Neuronal stem cell (in vitro differentiated cells): ENCODE data around the gene ST6GALNAC6.

Source experiments
- DNase-seq: peaks from one replicate; pipeline ENCODE4 v3.0.0-alpha.2; 2013; ENCODE audit warnings: low spot score
- H2AFZ ChIP-seq: one replicate; pipeline ENCODE4 v1.6.1; 2013; ENCODE audit warnings: mild to moderate bottlenecking, low read length, inconsistent platforms
- H2AK5ac ChIP-seq: 2 replicates; pipeline ENCODE4 v1.6.1; 2013; ENCODE audit warnings: low read depth, mild to moderate bottlenecking, inconsistent platforms, low read length, moderate library complexity, mixed read lengths
- H2BK120ac ChIP-seq: 2 replicates; pipeline ENCODE4 v1.6.1; 2013; ENCODE audit warnings: low read depth, mild to moderate bottlenecking, inconsistent platforms, low read length, moderate library complexity, mixed read lengths
- H2BK12ac ChIP-seq: one replicate; pipeline ENCODE4 v1.6.1; 2013; ENCODE audit warnings: low read length, inconsistent platforms
- H2BK15ac ChIP-seq: 2 replicates; pipeline ENCODE4 v1.6.1; 2013; ENCODE audit warnings: mild to moderate bottlenecking, low read length, inconsistent platforms, mixed read lengths
- H2BK5ac ChIP-seq: one replicate; pipeline ENCODE4 v1.6.1; 2013; ENCODE audit warnings: inconsistent platforms, mild to moderate bottlenecking, low read length, moderate library complexity
- H3K14ac ChIP-seq: one replicate; pipeline ENCODE4 v1.6.1; 2013; ENCODE audit warnings: low read length, inconsistent platforms
- H3K18ac ChIP-seq: 2 replicates; pipeline ENCODE4 v1.6.1; 2013; ENCODE audit warnings: low read length, inconsistent platforms
- H3K23ac ChIP-seq: 2 replicates; pipeline ENCODE4 v1.6.1; 2013; ENCODE audit warnings: low read depth, mild to moderate bottlenecking, mixed read lengths, low read length, inconsistent platforms; ENCODE audit not compliant: poor library complexity
- H3K27ac ChIP-seq: replicated peaks from 3 replicates; pipeline ENCODE4 v1.5.1; 2013; ENCODE audit warnings: low read length, inconsistent platforms
- H3K27me3 ChIP-seq, 3 experiments: 2 replicates each; pipeline ENCODE4 v1.6.1; 2013; ENCODE audit warnings: low read length in 3 of 3, mild to moderate bottlenecking in 2 of 3, inconsistent platforms in 1 of 3, low read depth in 1 of 3, mixed read lengths in 1 of 3, moderate library complexity in 1 of 3; ENCODE audit not compliant: control insufficient read depth in 3 of 3, insufficient read depth in 3 of 3
- H3K36me3 ChIP-seq, 2 donors: replicated peaks in 1 of 2; 2 replicates each; pipeline ENCODE4 v1.6.1; 2013; ENCODE audit warnings: low read length in 2 of 2; ENCODE audit not compliant: control insufficient read depth in 2 of 2, insufficient read depth in 2 of 2
- H3K4ac ChIP-seq: 2 replicates; pipeline ENCODE4 v1.6.1; 2013; ENCODE audit warnings: inconsistent platforms, mild to moderate bottlenecking, low read length, moderate library complexity
- H3K4me1 ChIP-seq, 2 donors: 1 replicate in 1 of 2; 2 replicates in 1 of 2; pipeline ENCODE4 v1.6.1; 2013; ENCODE audit warnings: low read length in 2 of 2, low read depth in 1 of 2; ENCODE audit not compliant: control insufficient read depth in 2 of 2, insufficient read depth in 1 of 2
- H3K4me2 ChIP-seq: one replicate; pipeline ENCODE4 v1.6.1; 2013; ENCODE audit warnings: mild to moderate bottlenecking, low read length, inconsistent platforms; ENCODE audit not compliant: insufficient read depth, poor library complexity, severe bottlenecking
- H3K4me3 ChIP-seq, 2 donors: 2 replicates each; pipeline ENCODE4 v1.5.1; 2013; ENCODE audit warnings: low read length in 2 of 2, mild to moderate bottlenecking in 2 of 2, inconsistent platforms in 1 of 2, moderate library complexity in 1 of 2
- H3K79me1 ChIP-seq: one replicate; pipeline ENCODE4 v1.6.1; 2013; ENCODE audit warnings: low read depth, mild to moderate bottlenecking, inconsistent platforms, low read length, moderate library complexity
- H3K9ac ChIP-seq: one replicate; pipeline ENCODE4 v1.6.1; 2013; ENCODE audit warnings: mild to moderate bottlenecking, low read depth, low read length, inconsistent platforms; ENCODE audit not compliant: poor library complexity
- H3K9me3 ChIP-seq, 2 donors: replicated peaks in 1 of 2; 2 replicates each; pipeline versions ENCODE3 to v1.6.1; 2013; ENCODE audit warnings: low read length in 2 of 2, mild to moderate bottlenecking in 2 of 2, inconsistent platforms in 1 of 2, low read depth in 1 of 2, mixed read lengths in 1 of 2, moderate library complexity in 1 of 2; ENCODE audit not compliant: control insufficient read depth in 2 of 2, insufficient read depth in 1 of 2
- H4K8ac ChIP-seq: one replicate; pipeline ENCODE4 v1.6.1; 2013; ENCODE audit warnings: low read depth, mild to moderate bottlenecking, inconsistent platforms, low read length, moderate library complexity
- H4K91ac ChIP-seq: one replicate; pipeline ENCODE4 v1.6.1; 2013; ENCODE audit warnings: low read length, low read depth, mild to moderate bottlenecking, inconsistent platforms; ENCODE audit not compliant: poor library complexity
- WGBS, 2 donors: extraction: QIAGEN DNeasy Blood & Tissue Kit; methylation state at CpG; one replicate each; pipeline ENCODE4 v1.1.7; 2013; ENCODE audit warnings: missing lambda C conversion rate in 2 of 2, mixed read lengths in 1 of 2; ENCODE audit not compliant: insufficient read length in 2 of 2, insufficient replicate concordance in 1 of 2; ENCODE audit errors: extremely low coverage in 2 of 2; 5-methylcytosine and 5-hydroxymethylcytosine counted together

The ST6GALNAC6 gene

DNA sequence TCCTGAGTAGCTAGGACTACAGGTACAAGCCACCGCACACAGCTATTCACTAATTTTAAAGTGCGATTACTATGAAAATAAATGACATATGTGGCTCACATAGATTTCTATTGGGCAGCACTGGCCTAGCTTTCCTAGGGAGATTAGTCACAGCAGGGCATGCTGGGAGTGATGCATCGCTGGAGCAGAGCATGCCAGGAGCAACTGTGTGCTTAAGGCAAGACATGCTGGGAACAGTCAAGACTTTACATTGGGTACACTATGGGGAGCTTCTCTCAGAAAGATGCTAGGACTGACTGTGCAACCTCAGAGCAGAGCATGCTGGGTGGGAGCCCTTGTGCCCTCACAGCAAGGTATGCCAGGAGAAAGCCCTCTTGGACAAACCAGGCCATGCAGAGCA lies 9.3 kb downstream of the ST6GALNAC6 start:
- no peak for DNase-seq
- peaks cover 18 to 26% of the 10 kb centered on the region in 2 donors for H3K9me3 ChIP-seq
- H3K23ac ChIP-seq, result peak overlapping the region; percentile 38
- H3K79me1 ChIP-seq, result no peaks in the 10 kb centered on the region
- H3K27me3 ChIP-seq, result no peaks in the 10 kb centered on the region
- H3K18ac ChIP-seq, result no peak overlapping the region
- no peak overlapping the region for H3K27ac ChIP-seq
- H3K4me2 ChIP-seq, result no peak overlapping the region
- peaks cover 0 to 2% of the 10 kb centered on the region in 2 donors for H3K4me1 ChIP-seq
- H4K8ac ChIP-seq, result no peak overlapping the region
- H2BK5ac ChIP-seq, result no peak overlapping the region
- H2BK15ac ChIP-seq, result no peak overlapping the region
- no CpG with 5 or more reads among the region's 3 CpGs for WGBS, 2 donors
- H3K4ac ChIP-seq, result no peak overlapping the region
- no peak overlapping the region for H3K9ac ChIP-seq
- H3K36me3 ChIP-seq, result peaks cover 48 to 70% of the 10 kb centered on the region in 2 donors
- no peak overlapping the region for H2AFZ ChIP-seq
- no peak overlapping the region for H2BK120ac ChIP-seq
- H2BK12ac ChIP-seq, result no peak overlapping the region
- H3K14ac ChIP-seq, result no peak overlapping the region
- H2AK5ac ChIP-seq, result no peak overlapping the region
- no peak overlapping the region for H4K91ac ChIP-seq
- H3K4me3 ChIP-seq, result no peak overlapping the region

- no peak overlapping the region for H3K14ac ChIP-seq
- H2BK12ac ChIP-seq, result no peak overlapping the region
- peaks cover 25 to 48% of the 10 kb centered on the region in 2 donors for H3K36me3 ChIP-seq
- H3K4me3 ChIP-seq, result no peak overlapping the region
- peaks cover 0 to 2% of the 10 kb centered on the region in 2 donors for H3K4me1 ChIP-seq
- H3K9ac ChIP-seq, result no peak overlapping the region
- H2AFZ ChIP-seq, result no peak overlapping the region
- H3K18ac ChIP-seq, result no peak overlapping the region
- H3K4me2 ChIP-seq, result no peak overlapping the region
- H4K91ac ChIP-seq, result no peak overlapping the region
- H3K9me3 ChIP-seq, result peaks cover 2 to 5% of the 10 kb centered on the region in 2 donors
- WGBS, 2 donors, result no CpG with 5 or more reads among the region's 2 CpGs
- H3K79me1 ChIP-seq, result no peaks in the 10 kb centered on the region
- H2BK120ac ChIP-seq, result no peak overlapping the region
- no peak overlapping the region for H2BK15ac ChIP-seq
- H3K4ac ChIP-seq, result no peak overlapping the region
- peak overlapping the region; percentile 23 for H2AK5ac ChIP-seq
- no peak overlapping the region for H3K23ac ChIP-seq
- H3K27me3 ChIP-seq, result no peaks in the 10 kb centered on the region
- H4K8ac ChIP-seq, result no peak overlapping the region
- no peak overlapping the region for H3K27ac ChIP-seq
- DNase-seq, result no peak
- no peak overlapping the region for H2BK5ac ChIP-seq
These were observed 11.6 kb downstream of the ST6GALNAC6 start for GRCh38 chr9:127887792-127888191.

- Histone ChIP-seq H3K27me3 (no peaks in the 10 kb centered on the region), H3K4me1 (peaks cover 0 to 2% of the 10 kb centered on the region in 2 donors)
These were observed 12.9 kb downstream of the ST6GALNAC6 start for GRCh38 chr9:127886401-127886972.

DNA sequence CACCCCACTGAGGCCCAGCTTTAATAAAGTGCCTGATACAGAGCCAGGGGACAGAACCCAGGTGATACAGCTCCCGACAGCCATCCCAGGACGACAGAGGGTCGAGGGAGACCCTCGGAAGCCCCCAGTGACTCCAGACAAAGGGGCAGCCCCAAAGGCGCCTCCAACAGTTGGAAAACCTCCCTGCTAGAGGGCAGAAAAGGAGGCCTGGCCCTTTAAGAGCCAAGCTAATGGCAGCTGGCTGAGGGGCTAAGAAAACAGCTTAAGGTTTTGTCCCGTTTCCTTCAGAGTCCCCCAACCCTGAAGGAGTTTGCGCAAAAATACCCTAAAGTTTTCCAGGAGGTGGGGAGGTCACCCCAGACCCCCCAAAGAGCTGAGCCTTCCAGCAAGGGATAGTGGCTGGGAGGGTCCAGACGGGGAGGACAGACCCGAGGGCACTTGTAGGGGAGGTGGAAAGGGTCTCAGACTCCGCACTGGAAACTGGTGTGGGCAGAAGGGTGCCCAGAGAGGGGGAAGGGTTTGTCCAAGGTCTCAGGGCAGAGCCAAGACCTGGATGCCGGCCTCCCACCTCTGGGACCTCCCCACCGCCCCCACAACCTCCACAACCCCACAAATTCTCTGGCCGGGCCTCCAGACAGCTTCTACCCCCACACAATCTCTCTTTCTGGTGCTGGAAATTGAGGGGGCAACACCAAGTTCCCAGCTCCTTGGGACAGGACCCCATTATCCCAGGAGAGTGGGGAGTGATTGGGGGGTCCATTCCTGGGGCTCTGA lies 13.7 kb downstream of the ST6GALNAC6 start:
- peak overlapping the region; percentile 53 for H2BK5ac ChIP-seq
- H3K4me2 ChIP-seq, result no peak overlapping the region
- H3K18ac ChIP-seq, result peak overlapping the region; percentile 52
- H2BK12ac ChIP-seq, result no peak overlapping the region
- no peak overlapping the region for H2AFZ ChIP-seq
- WGBS, 2 donors, result no CpG with 5 or more reads among the region's 13 CpGs
- DNase-seq, result no peak
- H3K14ac ChIP-seq, result peak overlapping the region; percentile 4
- no peak overlapping the region for H2BK15ac ChIP-seq
- H3K36me3 ChIP-seq, result peaks cover 19 to 30% of the 10 kb centered on the region in 2 donors
- H2AK5ac ChIP-seq, result no peak overlapping the region
- H2BK120ac ChIP-seq, result no peak overlapping the region
- H4K91ac ChIP-seq, result no peak overlapping the region
- no peaks in the 10 kb centered on the region for H3K27me3 ChIP-seq
- no peak overlapping the region for H3K4ac ChIP-seq
- no peak overlapping the region for H3K4me3 ChIP-seq
- H3K9me3 ChIP-seq, result peaks cover 0 to 2% of the 10 kb centered on the region in 2 donors
- H3K27ac ChIP-seq, result no peak overlapping the region
- no peak overlapping the region for H3K23ac ChIP-seq
- no peak overlapping the region for H4K8ac ChIP-seq
- H3K9ac ChIP-seq, result peak overlapping the region; percentile 44
- H3K4me1 ChIP-seq, result peaks cover 0 to 2% of the 10 kb centered on the region in 2 donors
- H3K79me1 ChIP-seq, result no peaks in the 10 kb centered on the region

More at GRCh38 chr9:127886401-127886972, 12.9 kb downstream of the ST6GALNAC6 start:
- H3K18ac ChIP-seq, result no peak overlapping the region
- no peak for DNase-seq
- H2BK5ac ChIP-seq, result no peak overlapping the region
- no peak overlapping the region for H4K8ac ChIP-seq
- no peak overlapping the region for H2BK12ac ChIP-seq
- no peak overlapping the region for H2BK15ac ChIP-seq
- no peak overlapping the region for H2AFZ ChIP-seq
- H3K4me2 ChIP-seq, result no peak overlapping the region
- H4K91ac ChIP-seq, result no peak overlapping the region
- no peak overlapping the region for H3K23ac ChIP-seq
- no peak overlapping the region for H3K27ac ChIP-seq
- H3K36me3 ChIP-seq, result peaks cover 21 to 38% of the 10 kb centered on the region in 2 donors
- H2BK120ac ChIP-seq, result no peak overlapping the region
- WGBS, 2 donors, result no CpG with 5 or more reads among the region's 18 CpGs
- H3K79me1 ChIP-seq, result no peaks in the 10 kb centered on the region
- no peak overlapping the region for H2AK5ac ChIP-seq
- no peak overlapping the region for H3K4ac ChIP-seq
- no peak overlapping the region for H3K4me3 ChIP-seq
- peaks cover 0 to 2% of the 10 kb centered on the region in 2 donors for H3K9me3 ChIP-seq
- no peak overlapping the region for H3K9ac ChIP-seq
- H3K14ac ChIP-seq, result no peak overlapping the region
